HCT116 (cell line): ENCODE results near the gene FAXDC2.
A peak's percentile ranks its signal among the peaks of the same experiment; 100 is the strongest.

Source experiments
- ATF3 ChIP-seq: IDR thresholded peaks from 2 replicates; pipeline ENCODE4 v1.6.1; 2012
- CTCF ChIP-seq, 3 experiments: fragments of 200-600 bp in 1 of 3; sonication (generic) in 1 of 3; IDR thresholded peaks in 2 of 3; conservative IDR thresholded peaks in 1 of 3; 2 replicates each; pipeline ENCODE4 v1.5.1; 2012 to 2017; ENCODE audit warnings: low read depth in 2 of 3, low read length in 2 of 3, antibody characterized with exemption in 1 of 3, borderline replicate concordance in 1 of 3, control low read depth in 1 of 3, mild to moderate bottlenecking in 1 of 3, mixed read lengths in 1 of 3, mixed run types in 1 of 3, moderate library complexity in 1 of 3; ENCODE audit not compliant: insufficient read depth in 1 of 3
- ELF1 ChIP-seq: IDR thresholded peaks from 2 replicates; pipeline ENCODE4 v1.6.1; 2012; ENCODE audit warnings: low read depth, borderline replicate concordance
- EZH2 ChIP-seq: fragments of 200-600 bp; sonication (generic); IDR thresholded peaks from 2 replicates; pipeline ENCODE4 v1.6.1; 2017; ENCODE audit warnings: antibody characterized with exemption, mixed run types
- EZH2phosphoT487 ChIP-seq: fragments of 200-600 bp; IDR thresholded peaks from 2 replicates; pipeline ENCODE4 v1.6.1; 2018; ENCODE audit warnings: antibody characterized with exemption, borderline replicate concordance
- FOSL1 ChIP-seq: IDR thresholded peaks from 2 replicates; pipeline ENCODE4 v1.6.1; 2012; ENCODE audit warnings: low read depth
- POLR2A ChIP-seq: IDR thresholded peaks from 2 replicates; pipeline ENCODE4 v1.7.0; 2011; ENCODE audit warnings: borderline replicate concordance; ENCODE audit not compliant: insufficient read depth, insufficient read length; ENCODE audit errors: extremely low read depth
- POLR2AphosphoS5 ChIP-seq: IDR thresholded peaks from 2 replicates; pipeline ENCODE4 v1.6.1; 2011; ENCODE audit warnings: mild to moderate bottlenecking, low read depth, low read length, moderate library complexity
- RAD21 ChIP-seq: IDR thresholded peaks from 2 replicates; pipeline ENCODE4 v1.6.1; 2012; ENCODE audit warnings: low read depth, mild to moderate bottlenecking
- REST ChIP-seq: IDR thresholded peaks from 2 replicates; pipeline ENCODE4 v1.6.1; 2012; ENCODE audit warnings: low read depth
- SRF ChIP-seq: IDR thresholded peaks from 2 replicates; pipeline ENCODE4 v1.6.1; 2012; ENCODE audit warnings: low read depth
- YY1 ChIP-seq: IDR thresholded peaks from 2 replicates; pipeline ENCODE4 v1.6.1; 2011; ENCODE audit warnings: low read length, low read depth, moderate library complexity, mild to moderate bottlenecking; ENCODE audit not compliant: insufficient replicate concordance; ENCODE audit errors: extremely low read depth
- ZBTB33 ChIP-seq: IDR thresholded peaks from 2 replicates; pipeline ENCODE4 v1.6.1; 2011; ENCODE audit warnings: mild to moderate bottlenecking, low read length, moderate library complexity; ENCODE audit not compliant: insufficient replicate concordance; ENCODE audit errors: extremely low read depth
- ZNF274 ChIP-seq: fragments of 200-500 bp; sonication (Bioruptor generic); IDR thresholded peaks from 2 replicates; pipeline ENCODE4 v1.6.1; 2014; ENCODE audit warnings: mild to moderate bottlenecking, low read depth, low read length, inconsistent platforms

- TF ChIP-seq CTCF (IDR thresholded peaks at IDR 0.05 in 2 of 3, conservative IDR thresholded peaks at IDR 0.05 in 1 of 3; ENCODE audit: borderline replicate concordance in 1 of 3, insufficient read depth in 1 of 3, low read depth in 2 of 3, low read length in 2 of 3) (no peak), POLR2A (no peak), REST (no peak), ATF3 (no peak), ZNF274 (no peak), POLR2AphosphoS5 (peak; percentile 63), EZH2 (no peak), SRF (peak; percentile 65), RAD21 (no peak; the same call in 1 of the 2 replicates), YY1 (peak; percentile 4), FOSL1 (peak; percentile 97), ELF1 (no peak; the same call in 1 of the 2 replicates), EZH2phosphoT487 (no peak), ZBTB33 (no peak)
Measured at GRCh38 chr5:154829589-154830218, 20.7 kb downstream of the FAXDC2 start.
